Measurements from ENCODE around the gene MAZ.

MAZ gene

DNA sequence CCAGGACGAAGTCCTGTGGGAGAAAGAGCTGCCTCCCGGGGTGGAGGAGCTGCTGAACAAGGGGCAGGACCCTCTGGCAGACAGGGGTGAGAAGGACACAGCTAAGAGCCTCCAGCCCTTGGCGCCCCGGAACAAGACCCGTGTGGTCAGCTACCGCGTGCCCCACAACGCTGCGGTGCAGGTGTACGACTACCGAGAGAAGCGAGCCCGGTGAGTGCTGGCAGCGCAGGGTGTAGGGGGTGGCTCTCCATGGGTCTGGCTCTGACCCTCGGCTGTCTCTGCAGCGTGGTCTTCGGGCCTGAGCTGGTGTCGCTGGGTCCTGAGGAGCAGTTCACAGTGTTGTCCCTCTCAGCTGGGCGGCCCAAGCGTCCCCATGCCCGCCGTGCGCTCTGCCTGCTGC is 35.3 kb downstream of the MAZ start:
- TF ChIP-seq, protein P1, sequence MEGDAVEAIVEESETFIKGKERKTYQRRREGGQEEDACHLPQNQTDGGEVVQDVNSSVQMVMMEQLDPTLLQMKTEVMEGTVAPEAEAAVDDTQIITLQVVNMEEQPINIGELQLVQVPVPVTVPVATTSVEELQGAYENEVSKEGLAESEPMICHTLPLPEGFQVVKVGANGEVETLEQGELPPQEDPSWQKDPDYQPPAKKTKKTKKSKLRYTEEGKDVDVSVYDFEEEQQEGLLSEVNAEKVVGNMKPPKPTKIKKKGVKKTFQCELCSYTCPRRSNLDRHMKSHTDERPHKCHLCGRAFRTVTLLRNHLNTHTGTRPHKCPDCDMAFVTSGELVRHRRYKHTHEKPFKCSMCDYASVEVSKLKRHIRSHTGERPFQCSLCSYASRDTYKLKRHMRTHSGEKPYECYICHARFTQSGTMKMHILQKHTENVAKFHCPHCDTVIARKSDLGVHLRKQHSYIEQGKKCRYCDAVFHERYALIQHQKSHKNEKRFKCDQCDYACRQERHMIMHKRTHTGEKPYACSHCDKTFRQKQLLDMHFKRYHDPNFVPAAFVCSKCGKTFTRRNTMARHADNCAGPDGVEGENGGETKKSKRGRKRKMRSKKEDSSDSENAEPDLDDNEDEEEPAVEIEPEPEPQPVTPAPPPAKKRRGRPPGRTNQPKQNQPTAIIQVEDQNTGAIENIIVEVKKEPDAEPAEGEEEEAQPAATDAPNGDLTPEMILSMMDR (IDR thresholded peaks at IDR 0.05; ENCODE audit: insufficient read depth, low read length, poor library complexity, severe bottlenecking), result no peak
- DNase-seq (ENCODE audit: extremely low read depth, insufficient read length), result no peak
- Histone ChIP-seq H3K27me3 (replicated peaks; ENCODE audit: control insufficient read depth, insufficient read depth, low read length) (no peaks in the 10 kb centered on the region), H3K4me3 (replicated peaks; ENCODE audit: low read depth, low read length) (no peak overlapping the region), H3K36me3 (ENCODE audit: control insufficient read depth, insufficient read depth, low read length) (peaks cover 28% of the 10 kb centered on the region)

DNA sequence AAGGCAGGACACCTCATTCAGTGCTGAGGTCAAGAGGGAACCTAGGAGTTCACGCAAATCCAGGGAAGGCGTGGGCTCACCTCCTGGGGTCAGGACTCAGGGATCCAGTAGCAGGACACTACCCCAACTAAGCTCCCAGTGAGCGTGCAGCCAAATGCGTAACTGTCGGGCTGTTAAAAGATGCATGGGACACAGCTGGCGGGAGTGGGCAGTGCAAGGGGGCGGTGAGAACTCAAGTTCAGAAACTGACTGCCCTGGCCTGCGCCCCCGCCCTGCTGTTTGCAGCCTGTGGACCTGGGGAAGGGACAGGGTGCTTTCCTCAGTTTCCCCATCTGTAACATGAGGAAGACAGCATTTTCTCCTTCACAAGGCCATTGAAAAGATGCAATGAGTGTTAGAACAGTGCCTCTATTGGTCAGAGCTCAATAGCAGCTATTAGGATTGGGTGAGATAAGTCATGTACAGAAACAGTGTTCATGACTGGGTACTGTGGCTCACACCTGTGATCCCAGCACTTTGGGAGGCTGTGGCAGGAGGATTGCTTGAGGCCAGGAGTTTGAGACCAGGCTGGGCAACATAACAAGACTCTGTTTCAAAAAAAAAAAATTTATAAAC is 36.5 kb downstream of the MAZ start:
- no peaks in the 10 kb centered on the region for H3K27me3 ChIP-seq (replicated peaks; ENCODE audit: control insufficient read depth, insufficient read depth, low read length)
- TF ChIP-seq, protein P1 (IDR thresholded peaks at IDR 0.05; ENCODE audit: insufficient read depth, low read length, poor library complexity, severe bottlenecking), result no peak
- H3K4me3 ChIP-seq (replicated peaks; ENCODE audit: low read depth, low read length), result no peak overlapping the region
- peaks cover 31% of the 10 kb centered on the region for H3K36me3 ChIP-seq (ENCODE audit: control insufficient read depth, insufficient read depth, low read length)
- DNase-seq (ENCODE audit: extremely low read depth, insufficient read length), result no peak

DNA sequence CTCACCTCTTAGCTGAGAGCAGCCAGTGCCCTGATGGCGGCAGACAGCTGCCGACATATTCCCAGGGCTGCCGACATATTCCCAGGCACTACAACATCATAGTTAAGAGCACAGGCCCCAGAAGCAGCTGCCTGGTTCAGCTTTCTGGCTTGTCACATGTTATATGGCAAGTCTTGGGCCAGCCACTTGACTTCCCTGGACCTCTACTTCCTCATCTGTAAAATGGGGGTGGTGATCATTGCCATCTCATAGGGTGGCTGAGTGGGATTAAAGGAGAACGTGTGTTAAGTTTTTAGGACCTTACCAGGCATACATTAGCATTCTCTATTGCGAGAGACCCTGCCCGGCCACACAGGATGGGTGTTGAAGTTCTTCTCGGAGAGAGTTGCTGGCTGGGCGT is 37.6 kb downstream of the MAZ start:
- TF ChIP-seq, protein P1 (IDR thresholded peaks at IDR 0.05; ENCODE audit: insufficient read depth, low read length, poor library complexity, severe bottlenecking), result no peak
- peaks cover 31% of the 10 kb centered on the region for H3K36me3 ChIP-seq (ENCODE audit: control insufficient read depth, insufficient read depth, low read length)
- DNase-seq (ENCODE audit: extremely low read depth, insufficient read length), result no peak
- no peak overlapping the region for H3K4me3 ChIP-seq (replicated peaks; ENCODE audit: low read depth, low read length)
- no peaks in the 10 kb centered on the region for H3K27me3 ChIP-seq (replicated peaks; ENCODE audit: control insufficient read depth, insufficient read depth, low read length)

DNA sequence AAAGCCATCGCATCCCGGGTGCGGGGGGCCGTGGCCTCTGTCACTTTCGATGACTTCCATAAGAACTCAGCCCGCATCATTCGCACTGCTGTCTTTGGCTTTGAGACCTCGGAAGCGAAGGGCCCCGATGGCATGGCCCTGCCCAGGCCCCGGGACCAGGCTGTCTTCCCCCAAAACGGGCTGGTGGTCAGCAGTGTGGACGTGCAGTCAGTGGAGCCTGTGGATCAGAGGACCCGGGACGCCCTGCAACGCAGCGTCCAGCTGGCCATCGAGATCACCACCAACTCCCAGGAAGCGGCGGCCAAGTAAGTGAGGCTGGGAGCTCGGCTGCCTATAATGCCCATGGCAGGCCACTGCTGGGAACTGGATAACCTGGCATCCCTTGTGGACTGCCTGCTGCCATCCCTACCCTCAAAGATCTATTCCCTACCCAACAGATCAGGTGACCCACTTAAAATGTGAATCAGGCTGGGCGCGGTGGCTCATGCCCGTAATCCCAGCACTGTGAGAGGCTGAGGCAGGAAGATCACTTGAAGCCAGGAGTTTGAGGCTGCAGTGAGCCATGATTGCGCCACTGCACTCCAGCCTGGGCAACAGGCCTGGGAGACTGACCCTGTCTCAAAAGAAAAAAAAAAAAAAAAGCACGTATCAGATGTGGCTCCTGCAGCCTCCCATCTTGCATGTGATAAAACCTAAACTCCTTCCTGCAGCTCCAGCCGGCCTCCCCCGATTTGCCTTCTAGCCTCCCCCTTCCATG is 38.4 kb downstream of the MAZ start:
- no peak overlapping the region for H3K4me3 ChIP-seq (replicated peaks; ENCODE audit: low read depth, low read length)
- H3K27me3 ChIP-seq (replicated peaks; ENCODE audit: control insufficient read depth, insufficient read depth, low read length), result no peaks in the 10 kb centered on the region
- DNase-seq (ENCODE audit: extremely low read depth, insufficient read length), result no peak
- H3K36me3 ChIP-seq (ENCODE audit: control insufficient read depth, insufficient read depth, low read length), result peaks cover 31% of the 10 kb centered on the region
- TF ChIP-seq, protein P1 (IDR thresholded peaks at IDR 0.05; ENCODE audit: insufficient read depth, low read length, poor library complexity, severe bottlenecking), result no peak

DNA sequence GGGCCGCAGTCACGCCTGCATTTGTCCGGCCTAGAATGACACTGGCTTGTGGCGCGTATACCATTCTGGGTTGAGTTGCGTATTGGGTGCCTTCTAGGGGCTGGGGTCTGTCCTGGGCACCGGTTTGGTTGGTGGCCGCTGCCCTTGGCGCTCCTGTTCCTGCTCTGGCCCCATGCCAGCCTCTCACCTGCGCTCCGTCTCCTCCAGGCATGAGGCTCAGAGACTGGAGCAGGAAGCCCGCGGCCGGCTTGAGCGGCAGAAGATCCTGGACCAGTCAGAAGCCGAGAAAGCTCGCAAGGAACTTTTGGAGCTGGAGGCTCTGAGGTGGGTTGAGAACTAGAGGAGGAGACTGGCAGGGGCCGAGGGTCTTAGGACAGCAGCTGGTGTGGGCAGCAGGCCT is 39.3 kb downstream of the MAZ start:
- TF ChIP-seq, protein P1 (IDR thresholded peaks at IDR 0.05; ENCODE audit: insufficient read depth, low read length, poor library complexity, severe bottlenecking), result no peak
- DNase-seq (ENCODE audit: extremely low read depth, insufficient read length), result no peak
- Histone ChIP-seq H3K36me3 (ENCODE audit: control insufficient read depth, insufficient read depth, low read length) (peaks cover 31% of the 10 kb centered on the region), H3K4me3 (replicated peaks; ENCODE audit: low read depth, low read length) (no peak overlapping the region), H3K27me3 (replicated peaks; ENCODE audit: control insufficient read depth, insufficient read depth, low read length) (no peaks in the 10 kb centered on the region)

Data from GM06990 (cell line).